Motor neuron (in vitro differentiated cells): Measurements from ENCODE around the gene MGLL. TPM values are rescaled to one million over a fixed set of nuclear protein-coding genes. Genes with fewer than 3 reads are reported as not detected.

Source experiments
- ATAC-seq, 8 experiments: fragments of 200-7000 bp; cut with Tn5 transposase; replicated peaks in 6 of 8; 2 replicates each; pipeline ENCODE4 v1.8.0; 2021; ENCODE audit warnings: mild to moderate bottlenecking in 8 of 8, moderate library complexity in 8 of 8
- H3K27ac ChIP-seq, 2 donors: fragments of 250-450 bp; sonication (Bioruptor Pico); 2 replicates each; pipeline ENCODE4 v1.9.0; 2021; ENCODE audit warnings: antibody characterized with exemption in 2 of 2, mild to moderate bottlenecking in 2 of 2, moderate library complexity in 1 of 2
- H3K4me1 ChIP-seq, 2 donors: fragments of 250-450 bp; sonication (Bioruptor Pico); replicated peaks in 1 of 2; 2 replicates each; pipeline ENCODE4 v1.6.1; 2021; ENCODE audit warnings: antibody characterized with exemption in 2 of 2, mild to moderate bottlenecking in 2 of 2, moderate library complexity in 1 of 2
- H3K4me3 ChIP-seq, 5 donors: fragments of 250-450 bp; sonication (Bioruptor Pico); 2 replicates each; pipeline ENCODE4 v1.9.0; 2021; ENCODE audit warnings: antibody characterized with exemption in 5 of 5, mild to moderate bottlenecking in 5 of 5, moderate library complexity in 4 of 5
- WGBS, 10 experiments: fragments of 450-650 bp; shearing (Covaris generic); methylation state at CpG; one replicate each; pipeline ENCODE4 v1.0.0; 2022; 5-methylcytosine and 5-hydroxymethylcytosine counted together
- in situ Hi-C, 9 experiments: fragments of 400-800 bp; cut with MboI; loops; one replicate each; pipeline ENCODE4 v1.15.0; 2021; ENCODE audit warnings: low sequenced_read_pairs in 9 of 9, low pct_unique_long_range_greater_than_20kb in 2 of 9; ENCODE audit not compliant: unreplicated experiment in 9 of 9
- total RNA-seq, 8 experiments: library from RNA; unstranded; fragments of 300-600 nt; gene quantifications; 2 replicates each; pipeline versions ENCODE4 v1.2.3 to v1.2.4, GENCODE V29; 2022

Gene MGLL
- total RNA-seq, 8 experiments from 2014 or later: 0.43 to 69.2 (median 4.5) TPM

DNA sequence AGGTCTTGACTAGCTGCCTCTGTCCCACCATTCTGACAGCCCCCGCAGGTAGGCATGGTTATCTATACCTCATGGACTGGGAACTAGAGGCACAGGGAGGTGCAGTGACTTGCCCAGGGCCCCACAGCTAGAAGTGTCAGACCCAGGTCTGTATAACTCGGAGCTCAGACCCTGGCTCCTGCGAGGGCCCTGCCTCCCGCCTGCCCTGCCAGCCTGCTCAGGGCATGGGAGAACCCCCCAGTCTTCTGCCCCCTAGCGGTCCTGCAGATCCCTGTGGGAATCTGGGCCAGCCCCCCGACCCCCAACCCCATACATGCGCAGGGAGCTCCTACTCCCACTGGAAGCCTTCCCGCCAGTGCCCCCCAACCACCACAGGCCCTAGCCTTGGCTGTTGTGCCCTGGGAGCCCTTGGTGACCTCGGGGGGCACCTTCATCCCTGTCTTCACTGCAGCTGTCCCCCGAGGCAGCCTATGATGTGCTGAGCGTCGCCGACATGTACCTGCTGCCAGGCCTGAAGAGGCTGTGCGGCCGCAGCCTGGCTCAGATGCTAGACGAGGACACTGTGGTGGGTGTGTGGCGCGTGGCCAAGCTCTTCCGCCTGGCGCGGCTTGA lies 142.7 kb downstream of the MGLL start:
- no peak for ATAC-seq
- WGBS, 10 experiments: 40 to 95% (median 83%) methylated on average over 1 to 4 of the region's 21 CpGs; no CpG with 5 or more reads in 7 of the 10 experiments
- in situ Hi-C loops: loop anchor here in 1 of 9 experiments (25.0 kb wide), 1 partner anchor 283 kb away; no protein-coding TSS in a partner anchor
- H3K4me1 ChIP-seq: no peaks in the 10 kb centered on the region
- H3K27ac ChIP-seq: no peak overlapping the region
- H3K4me3 ChIP-seq: no peak overlapping the region

DNA sequence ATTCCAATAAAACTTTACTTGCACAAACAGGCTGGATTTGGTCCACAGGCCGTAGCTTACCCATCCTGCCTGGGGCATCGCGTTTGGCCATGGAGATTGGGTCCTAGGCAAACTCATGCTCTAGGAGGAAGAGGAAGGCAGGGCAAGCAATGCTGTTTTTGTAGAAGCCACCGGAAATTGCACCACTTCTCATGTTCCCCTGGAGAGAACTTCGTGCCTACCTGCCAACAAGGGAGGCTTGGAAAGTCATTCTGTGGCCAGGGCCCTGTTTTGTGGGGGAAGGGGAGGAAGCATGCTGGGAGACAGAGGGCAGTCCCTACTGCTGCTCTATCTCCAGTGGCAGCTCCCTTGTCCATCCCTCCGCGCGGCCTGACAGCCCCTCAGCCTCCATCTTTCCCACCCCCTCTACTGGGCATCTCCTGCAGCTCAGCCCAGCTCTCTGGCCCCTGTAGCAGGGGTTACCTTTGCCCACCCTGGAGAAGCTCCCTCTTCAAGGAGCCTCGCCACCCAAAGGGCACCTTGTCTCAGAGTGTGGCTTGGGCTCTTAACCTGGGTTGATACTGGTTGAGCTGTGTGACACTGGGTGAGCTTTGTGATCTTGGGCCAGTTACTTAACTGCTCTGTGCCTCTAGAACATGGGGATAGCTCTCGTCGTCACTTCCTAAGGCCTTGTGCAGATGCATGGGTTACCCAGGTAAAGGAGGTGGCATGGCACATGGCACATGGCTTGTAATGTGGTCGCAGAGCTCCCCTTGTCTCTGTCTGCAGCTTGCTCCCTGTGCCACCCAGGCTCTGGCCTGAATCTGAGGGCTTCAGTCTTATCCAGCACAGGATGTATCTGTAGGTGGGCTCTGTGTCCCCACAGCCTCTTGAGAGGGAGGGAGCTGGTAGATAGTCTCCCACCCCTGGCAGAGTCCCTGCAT lies 143.4 kb downstream of the MGLL start:
- in situ Hi-C loops: loop anchor here in 1 of 9 experiments (25.0 kb wide), 1 partner anchor 283 kb away; no protein-coding TSS in a partner anchor
- 40 to 100% (median 82%) methylated on average over 1 to 8 of the region's 12 CpGs; no CpG with 5 or more reads in 3 of the 10 experiments for WGBS, 10 experiments

DNA sequence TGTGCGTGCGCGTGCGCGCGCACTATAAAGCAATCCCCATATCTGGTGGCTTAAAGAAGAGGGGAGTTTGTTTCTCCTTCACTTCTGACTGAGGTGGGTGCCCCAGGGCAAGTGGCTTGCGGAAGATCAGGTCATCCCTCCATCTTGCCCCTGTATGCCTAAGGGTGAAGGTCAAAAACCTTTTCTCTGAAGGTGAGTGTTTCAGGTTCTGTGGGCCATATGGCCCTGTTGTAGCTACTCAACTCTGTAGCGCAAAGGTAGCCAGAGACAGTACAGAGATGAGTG lies 144.1 kb downstream of the MGLL start:
- WGBS, 10 experiments: 89 to 100% (median 97%) methylated on average over 1 to 8 of the region's 8 CpGs; no CpG with 5 or more reads in 6 of the 10 experiments
- no peak overlapping the region for H3K27ac ChIP-seq

More for the DNA sequence above, 143.4 kb downstream of the MGLL start:
- H3K4me1 ChIP-seq: no peaks in the 10 kb centered on the region
- no peak overlapping the region for H3K27ac ChIP-seq
- ATAC-seq: peak in 1 of 8 experiments; percentile 3
- H3K4me3 ChIP-seq: no peak overlapping the region

DNA sequence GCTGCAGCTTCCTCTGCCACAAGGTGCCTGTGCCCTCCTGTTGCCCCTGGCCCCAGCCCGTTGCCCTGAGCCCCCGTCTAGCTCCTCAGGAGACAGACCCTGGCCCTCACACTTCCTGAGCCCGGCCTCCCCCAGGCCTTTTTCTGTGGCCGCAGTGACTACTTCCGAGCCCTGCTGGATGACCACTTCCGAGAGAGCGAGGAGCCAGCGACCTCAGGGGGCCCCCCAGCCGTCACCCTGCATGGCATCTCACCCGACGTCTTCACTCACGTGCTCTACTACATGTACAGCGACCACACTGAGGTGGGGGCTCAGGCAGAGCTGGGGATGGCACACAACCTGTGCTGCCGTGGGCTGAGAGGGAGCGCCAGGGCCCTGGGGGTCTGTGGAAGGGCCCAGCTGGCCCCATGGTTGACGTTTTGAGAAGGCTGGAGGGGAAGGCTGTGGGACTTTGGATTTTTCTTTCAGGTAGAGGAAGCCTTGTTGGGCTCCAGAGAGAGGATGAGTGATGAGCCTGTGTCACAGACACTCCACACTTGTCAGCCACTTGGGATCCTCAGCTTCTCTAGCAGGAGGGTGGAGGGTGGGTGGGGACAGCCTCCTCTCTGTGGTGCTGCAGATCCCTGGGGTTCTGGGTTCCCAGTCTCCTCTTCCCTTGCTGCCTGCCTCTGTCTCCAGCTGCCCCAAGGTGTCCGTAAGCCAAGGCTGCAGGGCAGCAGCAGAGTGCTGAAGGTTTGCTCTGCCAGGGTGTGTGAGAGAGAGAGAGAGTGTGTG lies 144.6 kb downstream of the MGLL start:
- WGBS, 10 experiments: 60 to 100% (median 82%) methylated on average over 1 to 9 of the region's 17 CpGs; no CpG with 5 or more reads in 6 of the 10 experiments

More for the DNA sequence above, 144.1 kb downstream of the MGLL start:
- no peak overlapping the region for H3K4me3 ChIP-seq
- peaks cover 0 to under 1% of the 10 kb centered on the region in 2 donors for H3K4me1 ChIP-seq
- ATAC-seq: no peak
- in situ Hi-C loops: loop anchor here in 1 of 9 experiments (25.0 kb wide), 1 partner anchor 284 kb away; no protein-coding TSS in a partner anchor

DNA sequence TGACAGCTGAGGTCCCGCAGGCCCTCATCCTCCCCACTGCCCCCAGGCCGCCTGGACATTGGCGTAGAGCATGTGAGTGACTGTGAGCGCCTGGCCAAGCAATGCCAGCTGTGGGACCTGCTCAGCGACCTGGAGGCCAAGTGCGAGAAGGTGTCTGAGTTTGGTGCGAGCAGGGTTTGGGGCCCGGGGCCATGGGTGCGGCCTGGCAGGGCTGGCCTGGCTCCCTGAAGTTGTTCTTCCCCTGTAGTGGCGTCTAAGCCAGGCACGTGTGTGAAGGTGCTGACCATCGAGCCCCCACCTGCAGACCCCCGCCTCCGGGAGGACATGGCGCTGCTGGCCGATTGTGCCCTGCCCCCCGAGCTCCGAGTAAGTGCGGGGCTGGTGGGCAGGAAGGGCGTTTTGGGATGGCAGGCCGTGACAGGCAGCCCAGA lies 145.4 kb downstream of the MGLL start:
- Histone ChIP-seq H3K4me3 (no peak overlapping the region), H3K27ac (no peak overlapping the region), H3K4me1 (peaks cover 0 to 2% of the 10 kb centered on the region in 2 donors)
- 60 to 90% (median 81%) methylated on average over 1 to 4 of the region's 21 CpGs; no CpG with 5 or more reads in 7 of the 10 experiments for WGBS, 10 experiments
- no peak for ATAC-seq
- in situ Hi-C loops: loop anchor here in 1 of 9 experiments (25.0 kb wide), 1 partner anchor 285 kb away; no protein-coding TSS in a partner anchor

More for the DNA sequence above, 144.6 kb downstream of the MGLL start:
- H3K4me1 ChIP-seq: peaks cover 0 to 2% of the 10 kb centered on the region in 2 donors
- no peak for ATAC-seq
- no peak overlapping the region for H3K4me3 ChIP-seq
- in situ Hi-C loops: loop anchor here in 1 of 9 experiments (25.0 kb wide), 1 partner anchor 285 kb away; no protein-coding TSS in a partner anchor
- H3K27ac ChIP-seq: no peak overlapping the region

DNA sequence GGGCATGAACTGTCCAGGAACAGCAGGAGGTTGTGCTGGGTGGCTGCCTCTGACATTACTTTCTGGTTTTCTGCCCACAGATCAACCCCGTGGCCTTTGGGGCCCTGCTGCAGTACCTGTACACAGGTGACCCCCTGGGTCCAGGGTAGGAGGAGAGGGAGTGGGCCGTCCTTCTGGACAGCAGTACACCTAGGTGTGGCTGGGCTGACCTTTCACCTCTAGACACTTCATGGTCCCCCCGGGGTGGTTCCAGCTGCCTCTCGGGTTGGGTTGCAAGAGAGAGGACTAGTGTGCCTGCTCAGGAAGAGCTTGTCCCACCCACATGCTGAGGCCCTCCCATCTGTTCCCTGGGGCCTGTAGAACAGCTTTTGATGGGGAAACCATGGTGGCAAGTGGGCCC lies 145.9 kb downstream of the MGLL start:
- in situ Hi-C loops: loop anchor here in 1 of 9 experiments (25.0 kb wide), 1 partner anchor 286 kb away; no protein-coding TSS in a partner anchor
- WGBS, 10 experiments: 83 to 85% (median 83%) methylated on average over 1 to 4 of the region's 4 CpGs; no CpG with 5 or more reads in 7 of the 10 experiments
- Histone ChIP-seq H3K4me1 (peaks cover 2 to 4% of the 10 kb centered on the region in 2 donors), H3K4me3 (no peak overlapping the region), H3K27ac (no peak overlapping the region)
- ATAC-seq: no peak

DNA sequence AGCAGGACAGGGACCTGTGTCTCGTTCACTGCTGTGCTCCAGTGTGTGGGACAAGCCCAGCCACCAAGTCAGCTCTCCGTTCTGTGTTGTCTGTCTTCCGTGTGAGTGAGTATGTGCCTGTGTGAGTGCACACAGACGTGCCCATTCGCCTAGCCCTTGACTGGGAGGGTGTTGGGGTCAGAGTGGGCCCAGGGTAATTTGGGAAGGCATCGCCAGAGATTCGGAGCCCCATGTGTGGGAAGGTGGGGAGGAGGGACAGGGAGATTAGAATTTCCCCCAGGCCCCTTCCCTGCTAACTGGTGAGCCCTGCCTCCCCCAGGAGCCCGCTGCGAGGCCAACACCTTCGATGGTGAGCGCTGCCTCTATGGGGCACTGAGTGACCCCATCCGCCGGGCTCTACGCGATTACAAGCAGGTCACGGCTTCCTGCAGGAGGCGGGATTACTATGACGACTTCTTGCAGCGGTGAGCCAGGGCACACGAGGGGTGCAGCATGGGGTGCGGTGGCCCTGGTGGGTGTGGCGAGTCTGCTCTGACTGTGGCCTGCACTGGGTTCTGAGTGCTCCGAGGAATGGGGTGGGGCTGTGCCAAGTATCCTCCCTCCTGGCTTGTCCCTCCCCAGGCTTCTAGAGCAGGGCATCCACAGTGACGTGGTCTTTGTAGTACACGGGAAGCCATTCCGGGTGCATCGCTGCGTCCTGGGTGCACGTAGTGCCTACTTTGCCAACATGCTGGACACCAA lies 146.5 kb downstream of the MGLL start:
- Histone ChIP-seq H3K4me1 (peaks cover 2 to 4% of the 10 kb centered on the region in 2 donors), H3K27ac (no peak overlapping the region), H3K4me3 (no peak overlapping the region)
- no peak for ATAC-seq
- in situ Hi-C loops: loop anchor here in 1 of 9 experiments (25.0 kb wide), 1 partner anchor 286 kb away; no protein-coding TSS in a partner anchor
- WGBS, 10 experiments: 60 to 100% (median 78%) methylated on average over 1 to 8 of the region's 29 CpGs; no CpG with 5 or more reads in 2 of the 10 experiments

DNA sequence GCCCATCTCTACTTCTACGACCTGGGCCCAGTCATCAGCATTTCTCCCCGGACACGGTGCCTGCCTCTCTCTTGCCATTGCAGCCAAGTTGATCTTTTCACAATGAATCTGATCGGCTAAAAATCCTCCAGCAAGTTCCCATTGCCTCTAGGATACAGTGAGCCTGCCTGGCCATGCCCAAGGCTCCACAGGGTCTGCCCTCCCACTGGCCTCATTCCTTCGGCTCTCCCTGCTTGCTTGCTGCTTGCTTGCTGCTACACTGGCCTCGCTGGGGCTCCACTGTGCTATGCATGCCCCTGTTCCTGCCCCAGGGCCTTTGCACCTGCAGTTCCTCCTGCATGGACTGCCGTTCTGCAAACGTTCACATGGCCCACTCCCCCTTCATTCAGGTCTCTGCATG lies 147.5 kb downstream of the MGLL start:
- H3K4me1 ChIP-seq: peaks cover 2 to 4% of the 10 kb centered on the region in 2 donors
- in situ Hi-C loops: loop anchor here in 2 of 9 experiments (25.0 kb wide), 2 partner anchors 288 to 313 kb away; no protein-coding TSS in a partner anchor
- H3K27ac ChIP-seq: no peak overlapping the region
- no peak overlapping the region for H3K4me3 ChIP-seq
- no peak for ATAC-seq
- whole genome bisulfite sequencing, 10 experiments: 60 to 97% (median 79%) methylated on average over 2 to 6 of the region's 8 CpGs; no CpG with 5 or more reads in 2 of the 10 experiments

DNA sequence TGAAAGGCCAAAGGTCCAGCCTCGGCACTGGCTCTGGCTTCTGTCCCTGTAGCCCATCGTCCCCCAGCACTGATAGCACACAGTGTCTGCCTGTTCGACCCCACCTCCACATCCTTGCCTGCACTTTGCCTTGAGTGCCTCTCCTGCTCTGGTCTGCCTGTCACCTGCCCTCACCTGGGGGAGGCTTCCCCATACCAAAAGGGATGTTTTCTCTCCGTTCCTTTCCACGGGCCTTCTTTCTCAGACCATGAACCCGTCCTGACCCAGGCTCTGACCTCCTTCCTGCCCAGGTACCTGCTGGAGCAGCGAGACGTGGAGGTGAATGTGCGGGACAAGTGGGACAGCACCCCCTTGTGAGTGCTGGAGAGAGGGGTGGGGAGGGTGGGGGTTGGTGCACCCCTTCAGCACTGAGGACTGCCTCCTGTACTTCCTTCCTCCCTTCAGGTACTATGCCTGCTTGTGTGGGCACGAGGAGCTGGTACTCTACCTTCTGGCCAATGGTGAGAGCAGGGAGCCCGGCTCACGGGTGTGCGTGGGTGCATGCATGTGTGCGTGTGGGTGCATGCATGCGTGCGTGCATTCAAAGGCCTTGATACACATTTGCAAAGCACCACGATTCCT lies 148.1 kb downstream of the MGLL start:
- Histone ChIP-seq H3K27ac (no peak overlapping the region), H3K4me1 (peaks cover 2 to 4% of the 10 kb centered on the region in 2 donors), H3K4me3 (no peak overlapping the region)
- in situ Hi-C loops: loop anchor here in 1 of 9 experiments (25.0 kb wide), 1 partner anchor 313 kb away; no protein-coding TSS in a partner anchor
- WGBS, 10 experiments: 0 to 90% (median 61%) methylated on average over 1 to 7 of the region's 17 CpGs; no CpG with 5 or more reads in 1 of the 10 experiments
- ATAC-seq: no peak

DNA sequence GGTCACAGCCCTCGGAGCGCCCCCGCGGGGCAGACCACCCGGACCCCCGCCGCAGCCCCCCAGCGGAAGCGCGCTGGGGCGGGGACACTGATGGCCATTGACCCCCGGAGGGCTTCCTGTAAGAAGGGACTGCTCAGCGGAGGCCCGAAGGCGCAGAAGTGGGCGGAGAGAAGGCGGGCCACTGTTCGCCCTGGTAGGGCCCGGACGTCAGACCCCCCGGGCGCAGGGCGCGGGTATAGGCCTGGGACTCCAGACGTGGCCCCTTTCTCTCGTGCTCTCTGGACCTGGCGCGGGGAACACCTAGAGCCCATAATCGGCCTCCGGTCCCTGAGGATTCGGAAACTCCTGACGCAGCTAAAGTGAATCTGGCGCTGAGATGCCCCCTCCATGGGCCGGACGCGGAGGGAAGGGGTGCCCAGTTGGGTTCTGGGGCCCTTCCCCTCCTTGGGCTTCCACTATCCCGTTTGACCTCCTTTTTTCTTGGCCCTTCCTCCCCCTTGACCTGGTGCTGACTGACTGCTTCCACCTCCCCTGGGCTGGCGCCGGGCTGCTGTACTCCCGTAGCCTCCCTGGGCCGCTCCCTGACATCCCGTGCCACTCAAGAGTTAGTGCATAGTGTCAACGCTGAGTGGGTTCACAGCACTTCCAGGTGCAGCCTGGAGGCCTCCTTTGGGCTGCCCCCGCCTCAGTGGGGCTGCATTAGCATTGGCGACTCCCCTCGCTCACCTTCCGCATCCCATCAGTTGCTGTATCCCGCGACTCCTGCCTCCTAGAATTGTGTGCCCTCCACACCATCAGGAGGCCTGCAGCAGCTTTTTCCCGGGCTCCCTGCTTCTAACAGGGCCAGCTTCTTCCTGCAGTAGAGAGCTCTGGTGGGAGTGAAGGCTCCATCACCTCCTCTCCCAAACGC lies 148.9 kb downstream of the MGLL start:
- H3K27ac ChIP-seq: peak overlapping the region in 1 of 2 donors; percentile 10
- peak; percentile 56 to 77 (median 64) for ATAC-seq
- in situ Hi-C loops: loop anchor here in 1 of 9 experiments (25.0 kb wide), 1 partner anchor 314 kb away; no protein-coding TSS in a partner anchor
- H3K4me3 ChIP-seq: peak overlapping the region; percentile 33 to 62 (median 46)
- peaks cover 2 to 4% of the 10 kb centered on the region in 2 donors for H3K4me1 ChIP-seq
- 0 to 27% (median 18%) methylated on average over 2 to 12 of the region's 51 CpGs; no CpG with 5 or more reads in 5 of the 10 experiments for WGBS, 10 experiments
